Adrenal gland (tissue), 5 donors: ENCODE data around the gene PNPO.

ENCODE experiments used
- POLR2A ChIP-seq, 2 donors: fragments of 450-650 bp; IDR thresholded peaks; one replicate each; pipeline ENCODE4 v1.6.1; 2017; ENCODE audit warnings: antibody characterized with exemption in 2 of 2, mild to moderate bottlenecking in 2 of 2, moderate library complexity in 1 of 2
- TF ChIP-seq, protein P1 (sequence below), 6 experiments: fragments of 450-650 bp in 4 of 6; fragments of 200-600 bp in 2 of 6; sonication (generic) in 1 of 6; IDR thresholded peaks; 1 replicate in 5 of 6; 2 replicates in 1 of 6; pipeline versions ENCODE4 v1.5.1 to v1.8.0; 2016 to 2021; ENCODE audit warnings: antibody characterized with exemption in 6 of 6, mild to moderate bottlenecking in 2 of 6, moderate library complexity in 1 of 6
- donor health status: DM: no; HTN: no; CAD: no.

DNA sequence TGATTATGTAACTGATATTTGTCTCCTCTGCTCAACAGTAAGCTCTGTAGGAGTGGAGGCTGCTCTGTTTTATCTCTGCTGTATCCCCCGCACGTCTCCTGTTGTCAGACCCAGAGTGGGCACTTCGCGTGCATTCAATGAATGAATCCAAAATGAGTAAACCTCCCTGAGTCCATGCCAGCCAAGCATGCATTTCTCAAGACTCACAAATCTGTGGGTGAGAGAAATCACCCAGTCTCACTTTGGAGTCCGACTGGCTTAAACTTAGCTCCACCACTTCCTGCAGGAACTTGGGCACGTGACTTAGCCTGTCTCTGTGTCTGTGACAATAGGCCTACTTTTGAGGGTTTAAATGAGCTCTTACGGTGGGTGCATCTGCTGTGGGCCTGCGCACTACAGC lies 3.7 kb downstream of the PNPO start:
- TF ChIP-seq, protein P1, sequence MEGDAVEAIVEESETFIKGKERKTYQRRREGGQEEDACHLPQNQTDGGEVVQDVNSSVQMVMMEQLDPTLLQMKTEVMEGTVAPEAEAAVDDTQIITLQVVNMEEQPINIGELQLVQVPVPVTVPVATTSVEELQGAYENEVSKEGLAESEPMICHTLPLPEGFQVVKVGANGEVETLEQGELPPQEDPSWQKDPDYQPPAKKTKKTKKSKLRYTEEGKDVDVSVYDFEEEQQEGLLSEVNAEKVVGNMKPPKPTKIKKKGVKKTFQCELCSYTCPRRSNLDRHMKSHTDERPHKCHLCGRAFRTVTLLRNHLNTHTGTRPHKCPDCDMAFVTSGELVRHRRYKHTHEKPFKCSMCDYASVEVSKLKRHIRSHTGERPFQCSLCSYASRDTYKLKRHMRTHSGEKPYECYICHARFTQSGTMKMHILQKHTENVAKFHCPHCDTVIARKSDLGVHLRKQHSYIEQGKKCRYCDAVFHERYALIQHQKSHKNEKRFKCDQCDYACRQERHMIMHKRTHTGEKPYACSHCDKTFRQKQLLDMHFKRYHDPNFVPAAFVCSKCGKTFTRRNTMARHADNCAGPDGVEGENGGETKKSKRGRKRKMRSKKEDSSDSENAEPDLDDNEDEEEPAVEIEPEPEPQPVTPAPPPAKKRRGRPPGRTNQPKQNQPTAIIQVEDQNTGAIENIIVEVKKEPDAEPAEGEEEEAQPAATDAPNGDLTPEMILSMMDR (IDR thresholded peaks at IDR 0.05), result no peak
- TF ChIP-seq POLR2A (IDR thresholded peaks at IDR 0.05), result no peak
